ENCODE results near the gene CXCL5. TPM values are rescaled to one million over a fixed set of nuclear protein-coding genes. Genes with fewer than 3 reads are reported as not detected.

Gene CXCL5
- total and polyA plus RNA-seq, 2 donors (not counting 3 experiments of a cell fraction or from before 2014, with no cell fraction given) = 0.33 to 0.40 TPM

DNA sequence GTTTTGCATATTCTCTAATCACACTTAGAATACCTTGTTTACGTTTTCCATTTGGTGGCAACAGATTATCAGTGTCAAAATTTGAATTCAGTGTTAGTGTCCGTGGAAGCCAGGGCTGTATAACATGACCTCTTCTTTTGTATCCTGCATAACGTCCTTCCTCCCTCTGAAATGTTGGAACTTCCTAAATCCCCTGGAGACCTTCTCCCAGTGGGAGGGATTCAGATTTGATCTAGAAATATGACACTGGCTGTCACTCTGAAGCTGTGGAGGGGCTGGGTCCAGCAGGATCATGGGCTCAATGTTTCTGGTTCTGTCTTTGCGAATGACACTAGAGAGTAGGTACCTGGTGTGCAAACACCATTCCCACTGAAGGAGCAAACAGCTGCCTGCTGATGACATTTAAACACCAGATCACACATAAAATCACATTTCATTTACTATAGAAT, 40.9 kb upstream of the CXCL5 start:
- Histone ChIP-seq H3K9me1 (replicated peaks; ENCODE audit: control insufficient read depth, extremely low read depth, insufficient read depth, low read length) (no peaks in the 10 kb centered on the region), H3K9me3 (replicated peaks; ENCODE audit: control insufficient read depth, insufficient read depth, low read length) (no peaks in the 10 kb centered on the region), H3K27me3 (ENCODE audit: control insufficient read depth in 2 of 2, insufficient read depth in 2 of 2, low read length in 2 of 2) (no peaks in the 10 kb centered on the region), H3K4me1 (ENCODE audit: control insufficient read depth, extremely low read depth, insufficient read depth, low read length) (peaks cover 11% of the 10 kb centered on the region), H3K9ac (replicated peaks; ENCODE audit: extremely low read depth, insufficient read depth, low read length) (peak overlapping the region; percentile 87), H2AFZ (ENCODE audit: low read depth, low read length) (peak overlapping the region; percentile 98), H3K27ac (ENCODE audit: insufficient read depth, low read depth, low read length) (peak overlapping the region; percentile 88), H3K79me2 (ENCODE audit: control insufficient read depth, insufficient read depth, low read length) (no peaks in the 10 kb centered on the region), H3K4me2 (ENCODE audit: insufficient read depth, low read length) (peak overlapping the region; percentile 95), H4K20me1 (replicated peaks; ENCODE audit: control insufficient read depth, extremely low read depth, insufficient read depth, low read length) (no peaks in the 10 kb centered on the region), H3K36me3 (ENCODE audit: control insufficient read depth in 2 of 2, extremely low read depth in 1 of 2, insufficient read depth in 2 of 2, low read length in 2 of 2) (no peaks in the 10 kb centered on the region), H3K4me3 (replicated peaks in 1 of 3; ENCODE audit: insufficient read depth in 1 of 3, low read depth in 1 of 3, low read length in 3 of 3) (peak overlapping the region; percentile 75 to 86 (median 82))
- FAIRE-seq (peak; percentile 69), DNase-seq (ENCODE audit: low read depth, low spot score) (peak; percentile 51)
- intact Hi-C loops (cut with micrococcal nuclease) = loop anchor here (1.0 to 5.0 kb wide), 4 partner anchors 53 to 117 kb away; no protein-coding TSS in a partner anchor
- dilution Hi-C loops (cut with MboI; ENCODE audit: extremely low pct_ligation_motif_present, low sequenced_read_pairs) = no loop called here
- CTCF ChIA-PET = interaction anchor here (0.9 to 4.5 kb wide), 23 partner anchors 13 to 698 kb away, joined by 3 to 49 read pairs (median 5); partner anchors contain the start of genes CXCL2 and CXCL5
- POLR2A ChIA-PET = interaction anchor here (2.4 kb wide), 1 partner anchor 60 kb away, joined by 8 read pairs; the partner anchor contains the start of gene CXCL2
- TF ChIP-seq FOS (IDR thresholded peaks at IDR 0.05; ENCODE audit: borderline replicate concordance, insufficient read depth, low read length) (no peak), JUN (IDR thresholded peaks at IDR 0.05; ENCODE audit: borderline replicate concordance, insufficient read depth, insufficient read length, low read depth) (no peak), GATA2 (IDR thresholded peaks at IDR 0.05; ENCODE audit: insufficient read depth, insufficient read length, low read depth, low read length) (no peak), EZH2 (IDR thresholded peaks at IDR 0.05; ENCODE audit: borderline replicate concordance, low read depth, low read length, severe bottlenecking) (no peak), POLR2A (IDR thresholded peaks at IDR 0.05; ENCODE audit: low read depth, low read length) (no peak)
- TF ChIP-seq, protein P1, sequence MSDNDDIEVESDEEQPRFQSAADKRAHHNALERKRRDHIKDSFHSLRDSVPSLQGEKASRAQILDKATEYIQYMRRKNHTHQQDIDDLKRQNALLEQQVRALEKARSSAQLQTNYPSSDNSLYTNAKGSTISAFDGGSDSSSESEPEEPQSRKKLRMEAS (IDR thresholded peaks at IDR 0.05; ENCODE audit: insufficient read depth, insufficient read length) = no peak
- TF ChIP-seq, protein P2, sequence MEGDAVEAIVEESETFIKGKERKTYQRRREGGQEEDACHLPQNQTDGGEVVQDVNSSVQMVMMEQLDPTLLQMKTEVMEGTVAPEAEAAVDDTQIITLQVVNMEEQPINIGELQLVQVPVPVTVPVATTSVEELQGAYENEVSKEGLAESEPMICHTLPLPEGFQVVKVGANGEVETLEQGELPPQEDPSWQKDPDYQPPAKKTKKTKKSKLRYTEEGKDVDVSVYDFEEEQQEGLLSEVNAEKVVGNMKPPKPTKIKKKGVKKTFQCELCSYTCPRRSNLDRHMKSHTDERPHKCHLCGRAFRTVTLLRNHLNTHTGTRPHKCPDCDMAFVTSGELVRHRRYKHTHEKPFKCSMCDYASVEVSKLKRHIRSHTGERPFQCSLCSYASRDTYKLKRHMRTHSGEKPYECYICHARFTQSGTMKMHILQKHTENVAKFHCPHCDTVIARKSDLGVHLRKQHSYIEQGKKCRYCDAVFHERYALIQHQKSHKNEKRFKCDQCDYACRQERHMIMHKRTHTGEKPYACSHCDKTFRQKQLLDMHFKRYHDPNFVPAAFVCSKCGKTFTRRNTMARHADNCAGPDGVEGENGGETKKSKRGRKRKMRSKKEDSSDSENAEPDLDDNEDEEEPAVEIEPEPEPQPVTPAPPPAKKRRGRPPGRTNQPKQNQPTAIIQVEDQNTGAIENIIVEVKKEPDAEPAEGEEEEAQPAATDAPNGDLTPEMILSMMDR (IDR thresholded peaks at IDR 0.05; ENCODE audit: extremely low read depth in 1 of 2, insufficient read depth in 1 of 2, low read depth in 1 of 2, low read length in 2 of 2) = no peak
- BruUV-seq (replicated peaks) = no TSS peak
